ENCODE measurements around the gene ABCB8. TPM values are rescaled to one million over a fixed set of nuclear protein-coding genes. Genes with fewer than 3 reads are reported as not detected.

ABCB8 gene
- total and polyA plus RNA-seq, 2 donors (not counting 3 experiments of a cell fraction or from before 2014, with no cell fraction given) = 38.0 to 46.3 TPM

DNA sequence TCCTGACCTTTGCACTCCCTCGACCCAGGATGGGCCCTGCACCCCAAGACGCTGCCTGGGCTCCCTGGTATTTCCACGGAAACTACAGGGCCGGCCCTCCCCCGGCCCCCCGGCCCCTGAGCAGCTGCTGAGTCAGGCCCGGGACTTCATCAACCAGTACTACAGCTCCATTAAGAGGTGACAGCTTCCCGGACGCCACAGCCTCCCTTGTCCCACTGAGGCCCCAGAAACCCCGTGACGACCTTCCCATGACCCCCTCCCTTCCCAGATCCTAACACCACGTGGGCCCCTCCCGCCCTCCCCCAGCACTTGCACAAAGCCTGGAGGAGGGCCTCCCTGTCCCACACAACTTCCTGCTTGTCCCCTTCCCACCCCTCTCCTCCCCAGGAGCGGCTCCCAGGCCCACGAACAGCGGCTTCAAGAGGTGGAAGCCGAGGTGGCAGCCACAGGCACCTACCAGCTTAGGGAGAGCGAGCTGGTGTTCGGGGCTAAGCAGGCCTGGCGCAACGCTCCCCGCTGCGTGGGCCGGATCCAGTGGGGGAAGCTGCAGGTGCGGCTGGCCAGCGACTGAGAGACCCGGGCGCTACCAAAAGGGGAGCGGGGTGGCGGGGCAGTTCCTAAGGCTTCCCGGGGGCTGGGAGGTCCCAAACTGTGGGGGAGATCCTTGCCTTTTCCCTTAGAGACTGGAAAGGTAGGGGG lies 31.7 kb upstream of the ABCB8 start:
- peak overlapping the region in 1 of 3 experiments; percentile 15 for H3K4me3 ChIP-seq (replicated peaks in 1 of 3; ENCODE audit: insufficient read depth in 1 of 3, low read depth in 1 of 3, low read length in 3 of 3)
- no peak overlapping the region for H3K9ac ChIP-seq (replicated peaks; ENCODE audit: extremely low read depth, insufficient read depth, low read length)
- POLR2A ChIA-PET = no interaction called here
- H3K79me2 ChIP-seq (ENCODE audit: control insufficient read depth, insufficient read depth, low read length) = peaks cover 7% of the 10 kb centered on the region
- TF ChIP-seq EZH2 (IDR thresholded peaks at IDR 0.05; ENCODE audit: borderline replicate concordance, low read depth, low read length, severe bottlenecking) = no peak
- TF ChIP-seq, protein P1, sequence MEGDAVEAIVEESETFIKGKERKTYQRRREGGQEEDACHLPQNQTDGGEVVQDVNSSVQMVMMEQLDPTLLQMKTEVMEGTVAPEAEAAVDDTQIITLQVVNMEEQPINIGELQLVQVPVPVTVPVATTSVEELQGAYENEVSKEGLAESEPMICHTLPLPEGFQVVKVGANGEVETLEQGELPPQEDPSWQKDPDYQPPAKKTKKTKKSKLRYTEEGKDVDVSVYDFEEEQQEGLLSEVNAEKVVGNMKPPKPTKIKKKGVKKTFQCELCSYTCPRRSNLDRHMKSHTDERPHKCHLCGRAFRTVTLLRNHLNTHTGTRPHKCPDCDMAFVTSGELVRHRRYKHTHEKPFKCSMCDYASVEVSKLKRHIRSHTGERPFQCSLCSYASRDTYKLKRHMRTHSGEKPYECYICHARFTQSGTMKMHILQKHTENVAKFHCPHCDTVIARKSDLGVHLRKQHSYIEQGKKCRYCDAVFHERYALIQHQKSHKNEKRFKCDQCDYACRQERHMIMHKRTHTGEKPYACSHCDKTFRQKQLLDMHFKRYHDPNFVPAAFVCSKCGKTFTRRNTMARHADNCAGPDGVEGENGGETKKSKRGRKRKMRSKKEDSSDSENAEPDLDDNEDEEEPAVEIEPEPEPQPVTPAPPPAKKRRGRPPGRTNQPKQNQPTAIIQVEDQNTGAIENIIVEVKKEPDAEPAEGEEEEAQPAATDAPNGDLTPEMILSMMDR (IDR thresholded peaks at IDR 0.05; ENCODE audit: extremely low read depth in 1 of 2, insufficient read depth in 1 of 2, low read depth in 1 of 2, low read length in 2 of 2) = no peak
- no peak for TF ChIP-seq MYC (IDR thresholded peaks at IDR 0.05; ENCODE audit: low read depth, low read length)
- TF ChIP-seq POLR2A (IDR thresholded peaks at IDR 0.05; ENCODE audit: low read depth, low read length) = no peak
- no peak for TF ChIP-seq POLR2AphosphoS5 (IDR thresholded peaks at IDR 0.05; ENCODE audit: insufficient read depth, low read depth, low read length)
- TF ChIP-seq, protein P2, sequence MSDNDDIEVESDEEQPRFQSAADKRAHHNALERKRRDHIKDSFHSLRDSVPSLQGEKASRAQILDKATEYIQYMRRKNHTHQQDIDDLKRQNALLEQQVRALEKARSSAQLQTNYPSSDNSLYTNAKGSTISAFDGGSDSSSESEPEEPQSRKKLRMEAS (IDR thresholded peaks at IDR 0.05; ENCODE audit: insufficient read depth, insufficient read length) = no peak
- TF ChIP-seq JUN (IDR thresholded peaks at IDR 0.05; ENCODE audit: borderline replicate concordance, insufficient read depth, insufficient read length, low read depth) = no peak
- TF ChIP-seq GATA2 (IDR thresholded peaks at IDR 0.05; ENCODE audit: insufficient read depth, insufficient read length, low read depth, low read length) = no peak
- no peak for TF ChIP-seq FOS (IDR thresholded peaks at IDR 0.05; ENCODE audit: borderline replicate concordance, insufficient read depth, low read length)
- no peaks in the 10 kb centered on the region for H3K9me1 ChIP-seq (replicated peaks; ENCODE audit: control insufficient read depth, extremely low read depth, insufficient read depth, low read length)
- no peaks in the 10 kb centered on the region for H4K20me1 ChIP-seq (replicated peaks; ENCODE audit: control insufficient read depth, extremely low read depth, insufficient read depth, low read length)
- no peaks in the 10 kb centered on the region for H3K27me3 ChIP-seq (ENCODE audit: control insufficient read depth in 2 of 2, insufficient read depth in 2 of 2, low read length in 2 of 2)
- H3K4me1 ChIP-seq (ENCODE audit: control insufficient read depth, extremely low read depth, insufficient read depth, low read length) = peaks cover 28% of the 10 kb centered on the region
- DNase-seq (ENCODE audit: low read depth, low spot score) (no peak), FAIRE-seq (no peak)
- CTCF ChIA-PET = interaction anchor here (1.0 to 2.3 kb wide), 2 partner anchors 11 to 13 kb away, joined by 4 to 10 read pairs; no protein-coding TSS in a partner anchor
- BruUV-seq (replicated peaks) = no TSS peak
- peaks cover 0 to 28% of the 10 kb centered on the region in 2 experiments for H3K36me3 ChIP-seq (ENCODE audit: control insufficient read depth in 2 of 2, extremely low read depth in 1 of 2, insufficient read depth in 2 of 2, low read length in 2 of 2)
- no peak overlapping the region for H3K27ac ChIP-seq (ENCODE audit: insufficient read depth, low read depth, low read length)
- H3K4me2 ChIP-seq (ENCODE audit: insufficient read depth, low read length) = no peak overlapping the region
- dilution Hi-C loops (cut with MboI; ENCODE audit: extremely low pct_ligation_motif_present, low sequenced_read_pairs) = no loop called here
- intact Hi-C loops (cut with micrococcal nuclease) = no loop called here
- no peaks in the 10 kb centered on the region for H3K9me3 ChIP-seq (replicated peaks; ENCODE audit: control insufficient read depth, insufficient read depth, low read length)
- no peak overlapping the region for H2AFZ ChIP-seq (ENCODE audit: low read depth, low read length)

All from endothelial cell of umbilical vein (primary cell).